C4-2B (cell line): ENCODE measurements around the gene RO60.
"Not testable (repeated sequence)": the region's sequence is repeated elsewhere in the genome, so short reads cannot be mapped to it uniquely, and the experiment has no call there.

Experiments
- H3K27ac ChIP-seq: fragments of 450-650 bp; 2 replicates; pipeline ENCODE4 v1.5.1; 2017
- CTCF ChIP-seq: fragments of 450-650 bp; conservative IDR thresholded peaks from 2 replicates; pipeline ENCODE4 v1.5.1; 2017; ENCODE audit warnings: mild to moderate bottlenecking
- ZFX ChIP-seq: fragments of 450-650 bp; IDR thresholded peaks from 2 replicates; pipeline ENCODE4 v1.6.1; 2017

RO60 gene

DNA sequence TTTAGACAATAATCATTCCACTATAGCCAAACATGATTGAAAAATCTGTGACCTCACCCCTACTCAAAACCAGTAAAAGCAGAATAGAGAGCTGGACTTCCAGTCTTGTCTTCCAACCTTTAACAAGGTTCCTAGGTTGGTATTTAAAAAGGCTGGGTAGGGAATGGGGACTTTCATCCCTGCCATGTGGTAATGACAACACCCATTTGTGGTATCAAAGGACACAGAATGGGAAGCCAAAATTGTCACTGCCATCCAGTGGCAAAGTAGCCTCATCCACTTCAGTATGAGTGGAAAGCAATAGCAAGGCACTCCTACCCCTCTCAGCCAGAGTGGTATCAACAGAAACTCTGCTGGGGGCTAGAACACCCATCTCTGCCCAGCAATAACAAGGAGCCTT lies 34.2 kb upstream of the RO60 start:
- H3K27ac ChIP-seq = no peak overlapping the region
- no peak for TF ChIP-seq CTCF
- TF ChIP-seq ZFX = no peak

- no peak overlapping the region for H3K27ac ChIP-seq
- TF ChIP-seq CTCF (no peak), ZFX (no peak)
Measured at GRCh38 chr1:193030280-193030679, 29.1 kb upstream of the RO60 start.

DNA sequence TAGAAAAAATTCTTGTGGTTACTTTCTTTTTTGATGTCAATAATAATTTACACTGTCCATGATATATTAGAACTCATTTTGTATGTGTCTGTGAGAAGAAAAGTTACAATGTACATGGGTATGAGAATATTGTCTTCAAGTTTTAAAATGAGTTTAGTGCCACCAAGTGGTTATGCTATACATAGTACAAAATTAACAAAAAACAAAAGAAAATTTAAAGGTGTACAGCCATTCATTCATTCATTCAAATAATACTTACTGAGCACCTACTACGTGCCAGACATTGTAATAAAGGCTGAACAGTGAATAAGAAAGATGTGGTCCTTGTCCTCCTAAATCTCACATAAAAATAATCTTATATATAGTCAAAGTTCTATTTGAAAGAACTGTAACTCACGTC lies 28.0 kb upstream of the RO60 start:
- TF ChIP-seq ZFX (no peak), CTCF (peak; percentile 66)
- H3K27ac ChIP-seq = no peak overlapping the region

GRCh38 chr1:193032643-193033427 lies 26.6 kb upstream of the RO60 start:
- not testable (repeated sequence) for H3K27ac ChIP-seq

GRCh38 chr1:193033610-193034009 lies 25.8 kb upstream of the RO60 start:
- H3K27ac ChIP-seq = no peak overlapping the region
- TF ChIP-seq ZFX (no peak), CTCF (no peak)

DNA sequence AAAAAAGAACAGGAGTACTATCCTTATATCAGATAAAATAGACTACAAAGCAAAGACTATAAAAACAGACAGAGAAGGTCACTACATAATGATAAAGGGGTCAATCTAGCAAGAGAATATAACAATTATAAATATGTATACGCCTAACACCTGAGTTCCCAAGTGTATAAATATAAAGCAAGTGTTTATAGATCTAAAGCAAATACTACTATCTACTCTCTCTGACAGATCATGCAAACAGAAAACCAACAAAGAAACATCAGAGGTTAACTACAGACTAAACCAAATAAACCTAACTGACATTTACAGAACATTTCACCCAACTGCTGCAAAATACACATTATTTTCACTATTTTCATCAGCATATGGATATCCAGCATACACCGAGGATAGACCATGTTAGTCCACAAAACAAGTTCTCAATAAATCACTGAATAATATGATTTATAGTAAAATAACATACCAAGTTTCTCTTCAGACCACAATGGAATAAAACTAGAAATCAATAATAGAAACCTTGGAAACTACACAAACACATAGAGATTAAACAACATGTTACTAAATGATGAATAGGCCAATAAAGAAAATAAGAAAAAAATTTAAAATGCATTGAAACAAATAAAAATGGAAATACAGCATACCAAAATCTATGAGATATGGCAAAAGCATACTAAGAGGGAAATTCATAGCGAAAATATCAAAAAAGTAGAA lies 22.9 kb upstream of the RO60 start:
- no peak for TF ChIP-seq ZFX
- TF ChIP-seq CTCF = no peak
- H3K27ac ChIP-seq = no peak overlapping the region

DNA sequence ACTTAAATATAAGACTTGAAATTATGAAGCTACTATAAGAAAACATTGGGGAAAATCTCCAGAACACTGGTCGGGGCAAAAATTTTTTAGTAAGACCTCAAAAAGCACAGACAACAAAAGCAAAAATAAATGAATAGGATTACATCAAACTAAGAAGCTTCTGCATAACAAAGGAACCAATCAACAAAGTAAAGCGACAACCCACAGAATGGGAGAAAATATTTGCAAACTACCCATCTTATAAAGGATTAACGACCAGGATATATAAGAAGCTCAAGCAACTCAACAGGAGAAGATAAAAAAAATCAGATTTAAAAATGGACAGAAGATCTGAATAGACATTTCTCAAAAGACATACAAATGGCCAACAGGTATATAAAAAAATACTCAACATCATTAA lies 19.4 kb upstream of the RO60 start:
- no peak for TF ChIP-seq CTCF
- no peak for TF ChIP-seq ZFX

More for the DNA sequence above, 19.4 kb upstream of the RO60 start:
- no peak overlapping the region for H3K27ac ChIP-seq
